SK-N-SH treated with all-trans-retinoic acid at 6 μM for 48 hours (cell line): Measurements from ENCODE around the gene ARHGAP26.

Source experiments
- CREB5 ChIP-seq: fragments of 250-450 bp; sonication (Bioruptor Pico); IDR thresholded peaks from 2 replicates; pipeline ENCODE4 v1.5.1; 2020; ENCODE audit warnings: low read depth, mild to moderate bottlenecking, moderate library complexity
- ESRRG ChIP-seq: fragments of 250-450 bp; sonication (Bioruptor Pico); IDR thresholded peaks from 2 replicates; pipeline ENCODE4 v1.6.1; 2021; ENCODE audit warnings: mild to moderate bottlenecking
- PATZ1 ChIP-seq: fragments of 250-450 bp; sonication (Bioruptor Pico); IDR thresholded peaks from 2 replicates; pipeline ENCODE4 v1.8.0; 2020; ENCODE audit warnings: mild to moderate bottlenecking, moderate library complexity, borderline replicate concordance
- POU6F1 ChIP-seq: fragments of 250-450 bp; sonication (Bioruptor Pico); IDR thresholded peaks from 2 replicates; pipeline ENCODE4 v1.8.0; 2021; ENCODE audit warnings: low read depth, mild to moderate bottlenecking, moderate library complexity, borderline replicate concordance
- SNAI2 ChIP-seq: fragments of 250-450 bp; sonication (Bioruptor Pico); IDR thresholded peaks from 2 replicates; pipeline ENCODE4 v1.5.0; 2020; ENCODE audit warnings: mild to moderate bottlenecking, moderate library complexity
- ZNF70 ChIP-seq: fragments of 450-650 bp; formaldehyde crosslinking; IDR thresholded peaks from 2 replicates; pipeline ENCODE4 v1.5.0; 2020; ENCODE audit warnings: mild to moderate bottlenecking, moderate library complexity

- TF ChIP-seq CREB5 (CRISPR knock-in tag) (no peak), ZNF70 (CRISPR knock-in tag) (no peak), ESRRG (CRISPR knock-in tag) (no peak), SNAI2 (CRISPR knock-in tag) (no peak), PATZ1 (CRISPR knock-in tag) (no peak), POU6F1 (no peak)
Observed at GRCh38 chr5:143177263-143177983, 407.2 kb downstream of the ARHGAP26 start.
